HEK293T (cell line): ENCODE results near the gene SLC22A5.

Source experiments
- CTCF ChIA-PET: fragments of 350-600 bp; formaldehyde crosslinking; extraction: SDS; loops from one replicate; lab custom pipeline; 2021; ENCODE audit warnings: antibody characterized with exemption, inconsistent platforms; lab: Yijun Ruan, JAX
- POLR2A ChIA-PET: fragments of 350-600 bp; formaldehyde crosslinking; extraction: SDS; loops from one replicate; lab custom pipeline; 2020; ENCODE audit warnings: antibody characterized with exemption, inconsistent platforms; lab: Yijun Ruan, JAX
- DNase-seq: peaks from one replicate; pipeline ENCODE4 v3.0.0; 2012; ENCODE audit warnings: mixed read lengths; ENCODE audit errors: extremely low spot score
- BHLHE40 ChIP-seq: fragments of 450-650 bp; IDR thresholded peaks from 2 replicates; pipeline ENCODE4 v1.6.1; 2016; ENCODE audit warnings: mild to moderate bottlenecking, moderate library complexity, borderline replicate concordance
- CTBP1 ChIP-seq: fragments of 450-650 bp; IDR thresholded peaks from 2 replicates; pipeline ENCODE4 v1.6.1; 2016; ENCODE audit warnings: borderline replicate concordance
- ELF4 ChIP-seq: fragments of 450-650 bp; IDR thresholded peaks from 2 replicates; pipeline ENCODE4 v1.6.1; 2017; ENCODE audit warnings: antibody characterized with exemption
- FOXA1 ChIP-seq: fragments of 450-650 bp; IDR thresholded peaks from 2 replicates; pipeline ENCODE4 v1.6.1; 2016; ENCODE audit warnings: mild to moderate bottlenecking
- FOXK2 ChIP-seq: fragments of 450-650 bp; IDR thresholded peaks from 2 replicates; pipeline ENCODE4 v1.6.1; 2016; ENCODE audit warnings: mild to moderate bottlenecking
- FOXM1 ChIP-seq: fragments of 450-650 bp; IDR thresholded peaks from 2 replicates; pipeline ENCODE4 v1.6.1; 2017; ENCODE audit warnings: mild to moderate bottlenecking, borderline replicate concordance
- HDGF ChIP-seq: fragments of 450-650 bp; IDR thresholded peaks from 2 replicates; pipeline ENCODE4 v1.6.1; 2017; ENCODE audit warnings: antibody characterized with exemption, borderline replicate concordance
- L3MBTL2 ChIP-seq: fragments of 450-650 bp; conservative IDR thresholded peaks from 2 replicates; pipeline ENCODE4 v1.6.1; 2016; ENCODE audit warnings: mild to moderate bottlenecking
- LEF1 ChIP-seq: fragments of 450-650 bp; IDR thresholded peaks from 2 replicates; pipeline ENCODE4 v1.6.1; 2017; ENCODE audit warnings: mild to moderate bottlenecking, borderline replicate concordance
- NFRKB ChIP-seq: fragments of 450-650 bp; IDR thresholded peaks from 2 replicates; pipeline ENCODE4 v1.6.1; 2016; ENCODE audit warnings: mild to moderate bottlenecking, moderate library complexity
- PKNOX1 ChIP-seq: fragments of 450-650 bp; IDR thresholded peaks from 2 replicates; pipeline ENCODE4 v1.6.1; 2016
- SP1 ChIP-seq: fragments of 450-650 bp; IDR thresholded peaks from 2 replicates; pipeline ENCODE4 v1.6.1; 2017
- SUZ12 ChIP-seq: fragments of 450-650 bp; IDR thresholded peaks from 2 replicates; pipeline ENCODE4 v1.6.1; 2016; ENCODE audit warnings: mild to moderate bottlenecking
- TARDBP ChIP-seq: fragments of 450-650 bp; IDR thresholded peaks from 2 replicates; pipeline ENCODE4 v1.6.1; 2016
- ZNF384 ChIP-seq: fragments of 450-650 bp; IDR thresholded peaks from 2 replicates; pipeline ENCODE4 v1.6.1; 2016

Gene SLC22A5

GRCh38 chr5:132327252-132327955 is 42.1 kb upstream of the SLC22A5 start:
- ChIA-PET CTCF (interaction anchor here (0.7 kb wide), 1 partner anchor 251 kb away, joined by 3 read pairs; no protein-coding TSS in a partner anchor), POLR2A (interaction anchor here (1.1 kb wide), 1 partner anchor 34 kb away, joined by 5 read pairs; no protein-coding TSS in a partner anchor)
- DNase-seq = no peak
- TF ChIP-seq PKNOX1 (no peak), ELF4 (no peak), L3MBTL2 (no peak), SP1 (no peak), ZNF384 (no peak), BHLHE40 (no peak), FOXA1 (no peak), TARDBP (no peak), CTBP1 (no peak), LEF1 (no peak), HDGF (no peak)

- no peak for DNase-seq
- POLR2A ChIA-PET = interaction anchor here (1.1 kb wide), 1 partner anchor 41 kb away, joined by 3 read pairs; the partner anchor contains the start of gene SLC22A4
- TF ChIP-seq PKNOX1 = no peak
- TF ChIP-seq CTBP1 = no peak
These were observed 34.7 kb upstream of the SLC22A5 start for GRCh38 chr5:132334812-132335211.

GRCh38 chr5:132335402-132335801 is 34.1 kb upstream of the SLC22A5 start:
- ChIA-PET POLR2A (interaction anchor here (1.0 kb wide), 1 partner anchor 41 kb away, joined by 3 read pairs; the partner anchor contains the start of gene SLC22A4), CTCF (no interaction called here)
- TF ChIP-seq SP1 = no peak
- TF ChIP-seq ZNF384 = no peak
- no peak for DNase-seq

More at GRCh38 chr5:132334812-132335211, 34.7 kb upstream of the SLC22A5 start:
- CTCF ChIA-PET = no interaction called here

- no peak for TF ChIP-seq SUZ12
- no peak for TF ChIP-seq SP1
- CTCF ChIA-PET = no interaction called here
These were observed 30.0 kb upstream of the SLC22A5 start for GRCh38 chr5:132339502-132339901.

GRCh38 chr5:132342291-132343180 is 27.0 kb upstream of the SLC22A5 start:
- no peak for TF ChIP-seq LEF1
- no peak for TF ChIP-seq CTBP1
- TF ChIP-seq HDGF = no peak
- TF ChIP-seq FOXM1 = no peak
- TF ChIP-seq TARDBP = no peak
- TF ChIP-seq ZNF384 = no peak
- no peak for TF ChIP-seq FOXK2
- TF ChIP-seq BHLHE40 = no peak
- no peak for TF ChIP-seq NFRKB
- TF ChIP-seq ELF4 = no peak
- no peak for DNase-seq
- CTCF ChIA-PET = no interaction called here
- POLR2A ChIA-PET = no interaction called here

More at GRCh38 chr5:132339502-132339901, 30.0 kb upstream of the SLC22A5 start:
- no peak for DNase-seq
- POLR2A ChIA-PET = no interaction called here

GRCh38 chr5:132344775-132345514 is 24.6 kb upstream of the SLC22A5 start:
- no peak for TF ChIP-seq ELF4
- TF ChIP-seq CTBP1 = no peak
- no peak for TF ChIP-seq SUZ12
- no peak for TF ChIP-seq ZNF384
- no peak for TF ChIP-seq NFRKB
- no peak for TF ChIP-seq TARDBP
- TF ChIP-seq FOXM1 = no peak
- TF ChIP-seq LEF1 = no peak
- TF ChIP-seq BHLHE40 = no peak
- no peak for TF ChIP-seq SP1
- no peak for TF ChIP-seq L3MBTL2
- POLR2A ChIA-PET = interaction anchor here (1.5 kb wide), 1 partner anchor 12 kb away, joined by 3 read pairs; no protein-coding TSS in a partner anchor
- no peak for DNase-seq
- CTCF ChIA-PET = no interaction called here
